Heart right ventricle (tissue), 16 donors: ENCODE results near the gene DCAF7. TPM values are rescaled to one million over a fixed set of nuclear protein-coding genes. Genes with fewer than 3 reads are reported as not detected.

Source experiments
- ATAC-seq, 8 donors: fragments of 200-7000 bp; cut with Tn5 transposase; one replicate each; pipeline ENCODE4 v1.9.1; 2020; ENCODE audit warnings: mild to moderate bottlenecking in 8 of 8, moderate library complexity in 8 of 8, moderate number of reproducible peaks in 1 of 8
- DNase-seq, 2 donors: peaks; one replicate each; pipeline ENCODE4 v3.0.0-alpha.2; 2020
- H3K27ac ChIP-seq, 10 donors: fragments of 200-600 bp; sonication (generic) in 2 of 10; one replicate each; pipeline versions ENCODE4 v1.5.0 to v1.8.0; 2020 to 2022; ENCODE audit warnings: mild to moderate bottlenecking in 3 of 10
- H3K27me3 ChIP-seq, 7 donors: fragments of 200-600 bp; one replicate each; pipeline ENCODE4 v1.8.0; 2021 to 2022; ENCODE audit warnings: mild to moderate bottlenecking in 2 of 7
- H3K36me3 ChIP-seq, 9 donors: fragments of 200-600 bp; sonication (generic) in 1 of 9; one replicate each; pipeline versions ENCODE4 v1.5.0 to v1.8.0; 2020 to 2022; ENCODE audit warnings: mild to moderate bottlenecking in 2 of 9
- H3K4me1 ChIP-seq, 9 donors: fragments of 200-600 bp; sonication (generic) in 1 of 9; one replicate each; pipeline versions ENCODE4 v1.5.0 to v1.8.0; 2020 to 2022; ENCODE audit warnings: mild to moderate bottlenecking in 4 of 9
- H3K4me3 ChIP-seq, 10 donors: fragments of 200-600 bp; sonication (generic) in 2 of 10; one replicate each; pipeline versions ENCODE4 v1.5.0 to v1.8.0; 2020 to 2022; ENCODE audit warnings: mild to moderate bottlenecking in 7 of 10, moderate library complexity in 2 of 10
- H3K9me3 ChIP-seq, 11 donors: fragments of 200-600 bp in 10 of 11; sonication (generic) in 2 of 11; one replicate each; pipeline versions ENCODE4 v1.5.0 to v1.8.0; 2013 to 2022; ENCODE audit warnings: mild to moderate bottlenecking in 2 of 11, control low read depth in 1 of 11, moderate library complexity in 1 of 11
- CTCF ChIP-seq, 9 donors: fragments of 200-600 bp; sonication (generic) in 2 of 9; IDR thresholded peaks; one replicate each; pipeline versions ENCODE4 v1.5.0 to v1.8.0; 2021 to 2022; ENCODE audit warnings: antibody characterized with exemption in 9 of 9, mild to moderate bottlenecking in 5 of 9, moderate library complexity in 1 of 9
- WGBS, 2 donors: extraction: QIAGEN DNeasy Blood & Tissue Kit; methylation state at CpG; one replicate each; pipeline ENCODE4 v1.1.7; 2013; ENCODE audit warnings: inconsistent platforms in 1 of 2; 5-methylcytosine and 5-hydroxymethylcytosine counted together
- intact Hi-C, 10 donors: fragments of 100-400 bp; cut with DNase I; formaldehyde crosslinking; loops; one replicate each; pipeline versions ENCODE4 v1.11.1 to v1.14.2; 2022
- polyA plus RNA-seq, 2 donors: library from polyadenylated mRNA; stranded (reverse); fragments of 200-250 nt; gene quantifications; one replicate each; pipeline ENCODE4 v1.2.3, GENCODE V29; 2013
- total RNA-seq, 10 donors: library from RNA; stranded (reverse); fragmentation: NEBNext Ultra II Directional in 3 of 10; extraction: Animal tissue kit (Norgen Biotek cat#: 25700) in 3 of 10; gene quantifications; one replicate each; pipeline versions ENCODE4 v1.2.1 to v1.2.4, GENCODE V29; 2021 to 2023
- donor health status: Arrhythmogenic right ventricular cardiomyopathy.
- donor health status: ischemic (EF 13 %, LVEDD 7.1; RV severe dilation, severe dysfunction).
- donor health status: healthy with polysubstance abuse.
- donor health status: DM: no; HTN: yes; CAD: no.
- donor health status: DM: no; HTN: no; CAD: no.
- donor health status: ischemic (EF 25% LVEDD 6.9; RV normal size, moderate dysfunction).
- donor health status: ischemic (EF 25% LVEDD 5.7; RV mildly dilated, moderate dysfunction).
- donor health status: healthy.
- donor health status: DM: yes; HTN: yes; CAD: no.
- donor health status: Ischemic cardiomyopathy.
- donor health status: ischemic (EF 35%, LVEDD 5.7; RV mildly dilated, moderate dysfunction).
- donor health status: nonischemic (EF 11% LVEDD 7.7; RV severe dilation, severe dysfunction).
- donor health status: DM: yes; HTN: yes; CAD: no.
- donor health status: PGD.
- donor health status: ischemic (EF 29% LVEDD 5.4; RV normal size, mild dysfunction).
- donor health status: nonischemic (EF 23%, LVEDD 6.1; RV moderate dilation, normal function).

Gene DCAF7
- total and polyA plus RNA-seq, 12 donors, result 10.2 to 60.7 (median 41.7) TPM

GRCh38 chr17:63592797-63593196, 42.5 kb downstream of the DCAF7 start:
- intact Hi-C loops, result no loop called here
- WGBS, 2 donors, result 85 to 89% methylated on average over 3 of the region's 3 CpGs
- Histone ChIP-seq H3K36me3 (peaks cover 0 to 75% (median 29%) of the 10 kb centered on the region in 9 donors), H3K9me3 (no peaks in the 10 kb centered on the region), H3K4me3 (no peak overlapping the region), H3K27me3 (no peaks in the 10 kb centered on the region), H3K4me1 (peaks cover 0 to 5% (median 0%) of the 10 kb centered on the region in 9 donors), H3K27ac (no peak overlapping the region)
- ATAC-seq (no peak), DNase-seq (no peak)
- TF ChIP-seq CTCF (IDR thresholded peaks at IDR 0.05), result no peak

GRCh38 chr17:63595132-63595531, 44.9 kb downstream of the DCAF7 start:
- Histone ChIP-seq H3K4me3 (no peak overlapping the region), H3K27me3 (no peaks in the 10 kb centered on the region), H3K9me3 (no peaks in the 10 kb centered on the region), H3K36me3 (peaks cover 0 to 51% (median 18%) of the 10 kb centered on the region in 9 donors), H3K4me1 (peaks cover 0 to 11% (median 3%) of the 10 kb centered on the region in 9 donors), H3K27ac (no peak overlapping the region)
- intact Hi-C loops, result no loop called here
- DNase-seq (no peak), ATAC-seq (no peak)
- no peak for TF ChIP-seq CTCF (IDR thresholded peaks at IDR 0.05)
- 98 to 99% methylated on average over 3 of the region's 3 CpGs for WGBS, 2 donors

GRCh38 chr17:63596856-63597586, 46.7 kb downstream of the DCAF7 start:
- TF ChIP-seq CTCF (IDR thresholded peaks at IDR 0.05), result no peak
- intact Hi-C loops, result no loop called here
- Histone ChIP-seq H3K9me3 (no peaks in the 10 kb centered on the region), H3K27me3 (no peaks in the 10 kb centered on the region), H3K4me1 (peaks cover 0 to 25% (median 15%) of the 10 kb centered on the region in 9 donors), H3K27ac (peak overlapping the region in 1 of 10 donors; percentile 37), H3K4me3 (no peak overlapping the region), H3K36me3 (peaks cover 0 to 32% (median 0%) of the 10 kb centered on the region in 9 donors)
- WGBS, 2 donors, result 63 to 65% methylated on average over 6 of the region's 6 CpGs
- no peak for DNase-seq
- ATAC-seq, result no peak

- Histone ChIP-seq H3K27ac (no peak overlapping the region), H3K27me3 (no peaks in the 10 kb centered on the region), H3K9me3 (no peaks in the 10 kb centered on the region), H3K4me1 (peaks cover 0 to 29% (median 16%) of the 10 kb centered on the region in 9 donors), H3K4me3 (no peak overlapping the region), H3K36me3 (peaks cover 0 to 26% (median 0%) of the 10 kb centered on the region in 9 donors)
- WGBS, 2 donors, result 84 to 92% methylated on average over 2 of the region's 2 CpGs
- TF ChIP-seq CTCF (IDR thresholded peaks at IDR 0.05), result no peak
- no peak for DNase-seq
- intact Hi-C loops, result no loop called here
- ATAC-seq, result no peak
Measured at GRCh38 chr17:63598281-63598680, 48.0 kb downstream of the DCAF7 start.
